MCF 10A (cell line): ENCODE results near the gene SIX1. TPM values are rescaled to one million over a fixed set of nuclear protein-coding genes. Genes with fewer than 3 reads are reported as not detected.

Experiments
- BruUV-seq: library from RNA; stranded (reverse); fragments of 400-500 nt; replicated peaks from 2 replicates; lab custom pipeline; 2021; lab: Mats Ljungman, UMichigan
- CTCF ChIA-PET: fragments of 300-600 bp; sonication (Branson Sonifier 250); formaldehyde crosslinking; extraction: SDS; loops from one replicate; lab custom pipeline; 2021; ENCODE audit warnings: antibody characterized with exemption, inconsistent platforms; lab: Yijun Ruan, JAX
- POLR2A ChIA-PET: fragments of 300-600, 350-650 bp; sonication (Branson Sonifier 250); formaldehyde crosslinking; extraction: SDS; loops from one replicate; lab custom pipeline; 2020; ENCODE audit warnings: antibody characterized with exemption, inconsistent platforms; lab: Yijun Ruan, JAX
- DNase-seq: peaks from one replicate; pipeline ENCODE4 v3.0.0-alpha.2; 2018; ENCODE audit not compliant: unreplicated experiment
- H3K27ac Mint-ChIP-seq: one replicate; pipeline ENCODE4 v1.8.0; 2022; ENCODE audit warnings: mild to moderate bottlenecking, low read depth, mixed read lengths; ENCODE audit not compliant: unreplicated experiment
- H3K27me3 Mint-ChIP-seq: one replicate; pipeline ENCODE4 v1.8.0; 2022; ENCODE audit warnings: mixed read lengths; ENCODE audit not compliant: insufficient read depth, unreplicated experiment
- H3K36me3 Mint-ChIP-seq: one replicate; pipeline ENCODE4 v1.8.0; 2022; ENCODE audit warnings: mild to moderate bottlenecking, moderate library complexity, mixed read lengths; ENCODE audit not compliant: insufficient read depth, unreplicated experiment
- H3K4me1 Mint-ChIP-seq: one replicate; pipeline ENCODE4 v1.8.0; 2022; ENCODE audit warnings: mixed read lengths; ENCODE audit not compliant: insufficient read depth, unreplicated experiment
- H3K4me3 Mint-ChIP-seq: one replicate; pipeline ENCODE4 v1.8.0; 2022; ENCODE audit warnings: mild to moderate bottlenecking, moderate library complexity, mixed read lengths; ENCODE audit not compliant: unreplicated experiment
- H3K9me3 Mint-ChIP-seq: one replicate; pipeline ENCODE4 v1.8.0; 2022; ENCODE audit warnings: mixed read lengths; ENCODE audit not compliant: unreplicated experiment
- CTCF ChIP-seq: fragments of 200-600 bp; IDR thresholded peaks from one replicate; pipeline ENCODE4 v1.8.0; 2022; ENCODE audit warnings: antibody characterized with exemption, mild to moderate bottlenecking; ENCODE audit not compliant: unreplicated experiment
- intact Hi-C: fragments of 100-400 bp; cut with micrococcal nuclease; formaldehyde crosslinking; loops from 2 replicates; pipeline ENCODE4 v1.14.1; 2022
- total RNA-seq: library from RNA; stranded (reverse); gene quantifications from 2 replicates; pipeline ENCODE4 v1.2.3, GENCODE V29; 2022

Gene SIX1
- total RNA-seq, 1 experiment from 2014 or later: 0.33 TPM

- no peak overlapping the region for H3K27ac Mint-ChIP-seq
- ChIA-PET CTCF (interaction anchor here (1.1 kb wide), 1 partner anchor 18 kb away, joined by 3 read pairs; no protein-coding TSS in a partner anchor), POLR2A (interaction anchor here (0.6 kb wide), 1 partner anchor 659 kb away, joined by 3 read pairs; no protein-coding TSS in a partner anchor)
- no TSS peak for BruUV-seq
- no peaks in the 10 kb centered on the region for H3K4me1 Mint-ChIP-seq
- DNase-seq: no peak
- H3K36me3 Mint-ChIP-seq: no peaks in the 10 kb centered on the region
- H3K27me3 Mint-ChIP-seq: no peaks in the 10 kb centered on the region
- TF ChIP-seq CTCF: no peak
- H3K4me3 Mint-ChIP-seq: no peak overlapping the region
- intact Hi-C loops: no loop called here
- H3K9me3 Mint-ChIP-seq: no peaks in the 10 kb centered on the region
These were observed 55.2 kb downstream of the SIX1 start for GRCh38 chr14:60594062-60594461.

Other genes starting within 250 kb of the SIX1 start
- gene C14orf39, start 163.4 kb downstream of the SIX1 start, total RNA-seq: not detected in 2 replicates
- gene SIX6, start 140.3 kb downstream of the SIX1 start, total RNA-seq: not detected in 2 replicates
- gene SIX4, start 74.9 kb upstream of the SIX1 start, total RNA-seq: 12.9 and 13.6 TPM in 2 replicates
- 45.2 and 57.5 TPM in 2 replicates for gene MNAT1, start 85.3 kb upstream of the SIX1 start, total RNA-seq